Jurkat, Clone E6-1 (cell line): ENCODE results near the gene CA7.
A peak's percentile ranks its signal among the peaks of the same experiment; 100 is the strongest.
"Not testable (repeated sequence)": the region's sequence is repeated elsewhere in the genome, so short reads cannot be mapped to it uniquely, and the experiment has no call there.

ENCODE experiments used
- DNase-seq: peaks from one replicate; pipeline ENCODE4 v3.0.0-alpha.2; 2011; ENCODE audit warnings: low read depth, low spot score
- H3K4me3 ChIP-seq: 2 replicates; pipeline ENCODE4 v1.5.1; 2011; ENCODE audit warnings: mild to moderate bottlenecking, low read length, control low read depth, moderate library complexity

The CA7 gene

DNA sequence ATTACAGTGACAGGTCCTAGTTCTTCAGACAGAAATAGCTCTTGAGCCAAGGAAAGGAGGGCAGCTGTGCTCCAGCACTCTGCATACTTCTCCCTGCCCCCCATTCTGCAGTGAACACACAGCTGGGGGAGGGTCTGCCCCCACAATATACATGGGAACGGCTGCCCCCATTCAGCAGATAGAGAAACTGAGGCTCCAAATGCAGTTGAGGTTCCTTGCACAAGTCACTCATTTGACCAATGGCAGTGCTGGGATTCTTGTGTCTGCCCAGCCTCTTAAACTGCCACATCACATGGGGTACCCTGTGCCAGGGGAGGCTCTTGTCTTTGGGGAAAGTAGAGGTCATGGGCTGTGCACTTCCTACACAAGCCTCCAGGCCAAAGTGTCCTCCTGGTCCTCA, 25.2 kb downstream of the CA7 start:
- H3K4me3 ChIP-seq = no peak overlapping the region
- DNase-seq = no peak

DNA sequence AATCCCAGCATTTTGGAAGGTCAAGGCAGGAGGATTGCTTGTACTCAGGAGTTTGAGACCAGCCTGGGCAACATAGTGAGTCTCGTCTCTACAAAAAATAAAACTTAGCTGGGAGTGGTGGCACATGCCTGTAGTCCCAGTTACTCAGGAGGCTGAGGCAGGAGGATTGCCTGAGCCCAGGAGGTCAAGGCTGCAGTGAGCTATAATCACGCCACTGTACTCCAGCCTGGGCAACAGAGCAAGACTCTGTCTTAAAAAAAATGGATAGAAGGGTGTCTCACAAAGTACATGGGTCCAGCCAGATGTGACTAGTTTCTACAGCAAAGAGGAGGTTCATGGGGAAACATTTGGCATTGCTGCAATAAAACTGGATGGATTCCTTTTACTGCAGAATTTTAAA, 27.1 kb downstream of the CA7 start:
- DNase-seq, H3K4me3 ChIP-seq: not testable (repeated sequence)

DNA sequence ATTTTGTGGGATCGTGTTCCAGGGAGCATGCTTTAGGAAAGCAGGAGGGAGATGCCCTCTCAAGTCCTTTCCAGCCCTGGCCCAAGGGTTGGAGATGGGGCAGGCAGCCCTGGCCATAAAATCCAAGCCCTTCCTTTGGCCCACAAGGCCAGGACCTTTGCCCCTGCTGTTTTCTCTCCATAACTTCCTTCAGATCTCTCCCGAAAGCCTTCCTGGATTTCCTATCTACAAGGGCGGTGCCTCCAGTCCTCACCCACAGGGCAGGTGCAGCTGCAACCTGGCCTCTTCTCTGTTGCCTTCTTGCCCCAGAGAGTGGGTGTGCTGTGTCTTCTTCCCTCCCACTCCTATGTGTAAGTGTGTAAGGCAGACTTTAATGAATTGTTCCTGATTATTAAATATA, 27.6 kb downstream of the CA7 start:
- DNase-seq = no peak
- H3K4me3 ChIP-seq = no peak overlapping the region

DNA sequence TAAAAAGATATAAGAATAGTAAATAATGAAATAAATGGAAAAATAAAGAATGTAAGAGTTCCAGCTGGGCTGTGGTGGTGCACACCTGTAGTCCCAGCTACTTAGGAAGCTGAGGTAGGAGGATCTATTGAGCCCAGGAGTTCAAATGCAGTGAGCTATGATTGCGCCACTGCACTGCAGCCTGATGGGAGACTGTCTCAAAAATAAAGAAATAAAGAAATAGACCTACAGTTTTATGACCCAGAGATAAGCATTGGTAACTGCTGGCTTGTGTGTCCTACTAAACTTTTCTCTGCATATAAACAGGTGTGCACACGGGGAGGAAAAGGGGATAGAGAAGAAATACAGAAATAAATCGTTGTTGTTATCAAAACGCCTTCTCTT, 28.3 kb downstream of the CA7 start:
- peak overlapping the region; percentile 54 for H3K4me3 ChIP-seq
- DNase-seq = no peak

DNA sequence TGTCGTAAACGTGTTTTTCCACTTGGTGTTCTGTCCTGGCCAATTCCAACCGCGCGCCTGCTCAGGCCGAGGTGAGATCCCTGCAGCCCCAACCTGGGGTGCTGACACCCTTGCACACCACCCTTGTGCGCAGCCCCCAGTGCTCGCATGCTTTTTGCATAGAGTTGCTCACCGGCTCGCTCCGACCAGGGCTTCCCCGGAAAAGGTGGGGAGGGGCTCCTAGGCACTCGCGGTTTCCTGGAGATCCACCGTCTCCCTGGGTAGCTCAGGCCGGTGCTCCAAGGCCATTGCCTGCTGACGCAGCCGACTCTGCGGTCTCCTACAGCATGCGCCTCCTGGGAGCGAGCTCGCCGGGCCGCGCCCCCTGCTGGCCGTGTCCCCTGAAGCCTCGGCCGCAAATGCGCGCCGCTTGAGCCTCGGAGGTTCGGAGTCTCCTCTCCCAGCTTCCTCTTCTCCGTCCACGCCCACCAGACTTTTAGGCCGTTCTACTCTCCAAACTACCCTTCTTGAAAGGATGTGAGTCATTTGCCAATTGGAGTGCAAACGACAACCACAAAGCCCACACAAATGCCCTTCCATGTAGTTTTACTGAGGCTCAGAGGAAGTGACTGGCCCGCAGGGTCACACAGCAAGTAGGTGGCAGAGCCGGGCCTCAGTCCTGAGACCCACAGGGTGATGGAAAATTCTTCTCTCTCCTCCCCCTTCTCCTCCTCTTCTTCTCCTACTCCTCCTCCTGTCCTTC, 28.9 kb downstream of the CA7 start:
- peak overlapping the region; percentile 54 for H3K4me3 ChIP-seq
- peak; percentile 88 for DNase-seq

DNA sequence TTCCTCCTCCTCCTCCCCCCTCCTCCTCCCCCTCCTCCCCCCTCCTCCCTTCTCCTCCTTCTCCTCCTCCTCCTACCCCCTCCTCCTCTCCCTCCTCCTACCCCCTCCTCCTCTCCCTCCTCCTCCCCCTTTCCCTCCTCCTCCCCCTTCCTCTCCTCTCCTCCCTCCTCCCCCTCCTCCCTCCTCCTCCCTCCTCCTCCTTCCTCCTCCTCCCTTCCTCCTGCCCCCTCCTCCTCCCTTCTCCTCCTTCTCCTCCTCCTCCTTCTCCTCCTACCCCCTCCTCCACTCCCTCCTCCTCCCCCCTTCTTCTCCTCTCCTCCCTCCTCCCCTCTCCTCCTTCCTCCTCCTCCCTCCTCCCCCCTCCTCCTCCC, 29.5 kb downstream of the CA7 start:
- peak overlapping the region; percentile 54 for H3K4me3 ChIP-seq
- DNase-seq = no peak

DNA sequence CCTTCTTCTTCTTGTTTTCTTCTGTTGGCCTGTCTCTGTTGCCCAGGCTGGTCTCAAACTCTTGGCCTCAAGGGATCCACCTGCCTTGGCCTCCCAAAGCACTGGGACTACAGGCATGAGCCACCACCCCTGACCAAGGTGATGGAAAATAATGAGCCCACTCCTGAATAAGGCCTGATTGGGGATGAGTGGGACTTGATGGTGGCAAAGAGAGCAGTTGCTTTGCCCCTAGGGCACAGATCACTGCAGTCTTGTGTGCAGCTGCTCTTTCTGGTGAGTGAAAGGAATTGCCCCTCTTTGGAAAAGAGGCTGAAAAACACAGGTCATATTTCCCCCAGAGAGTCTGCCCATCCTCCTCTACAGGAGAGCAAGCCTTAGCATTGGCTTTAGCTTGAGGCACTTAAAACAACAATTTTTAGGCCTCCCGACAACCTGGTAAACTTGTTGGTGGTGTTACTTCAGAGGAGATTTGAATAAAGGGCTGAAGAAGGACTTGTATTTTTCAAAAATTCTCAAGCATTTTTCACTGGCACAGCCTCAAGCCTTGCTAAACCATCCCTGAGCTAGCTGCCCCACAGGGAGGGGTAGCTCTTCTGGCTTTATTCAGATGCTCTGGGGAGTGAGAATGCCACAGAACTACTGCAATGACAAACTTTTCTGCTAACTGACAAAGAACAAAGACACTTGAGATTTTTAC, 30.0 kb downstream of the CA7 start:
- no peak for DNase-seq
- H3K4me3 ChIP-seq = no peak overlapping the region

DNA sequence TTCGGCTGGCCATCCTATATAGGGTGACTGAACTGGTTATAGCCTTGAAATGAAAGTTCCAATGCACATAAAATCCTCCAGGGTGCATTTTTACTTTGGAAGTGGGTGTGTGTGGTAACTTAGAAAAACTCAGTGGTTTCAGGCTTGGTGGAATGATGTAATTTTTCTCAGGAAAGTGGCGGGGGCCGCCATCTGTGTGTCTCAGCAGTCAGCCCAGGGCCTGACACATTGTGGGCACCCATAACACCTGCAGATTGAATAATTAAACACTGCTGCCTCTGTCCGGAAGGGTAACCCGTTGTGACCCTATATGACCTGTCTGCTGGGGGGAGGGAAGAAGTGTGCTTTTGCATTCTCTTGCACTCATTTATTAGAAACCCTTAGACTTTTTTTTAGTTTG, 33.9 kb downstream of the CA7 start:
- H3K4me3 ChIP-seq = no peak overlapping the region
- DNase-seq = peak; percentile 51

DNA sequence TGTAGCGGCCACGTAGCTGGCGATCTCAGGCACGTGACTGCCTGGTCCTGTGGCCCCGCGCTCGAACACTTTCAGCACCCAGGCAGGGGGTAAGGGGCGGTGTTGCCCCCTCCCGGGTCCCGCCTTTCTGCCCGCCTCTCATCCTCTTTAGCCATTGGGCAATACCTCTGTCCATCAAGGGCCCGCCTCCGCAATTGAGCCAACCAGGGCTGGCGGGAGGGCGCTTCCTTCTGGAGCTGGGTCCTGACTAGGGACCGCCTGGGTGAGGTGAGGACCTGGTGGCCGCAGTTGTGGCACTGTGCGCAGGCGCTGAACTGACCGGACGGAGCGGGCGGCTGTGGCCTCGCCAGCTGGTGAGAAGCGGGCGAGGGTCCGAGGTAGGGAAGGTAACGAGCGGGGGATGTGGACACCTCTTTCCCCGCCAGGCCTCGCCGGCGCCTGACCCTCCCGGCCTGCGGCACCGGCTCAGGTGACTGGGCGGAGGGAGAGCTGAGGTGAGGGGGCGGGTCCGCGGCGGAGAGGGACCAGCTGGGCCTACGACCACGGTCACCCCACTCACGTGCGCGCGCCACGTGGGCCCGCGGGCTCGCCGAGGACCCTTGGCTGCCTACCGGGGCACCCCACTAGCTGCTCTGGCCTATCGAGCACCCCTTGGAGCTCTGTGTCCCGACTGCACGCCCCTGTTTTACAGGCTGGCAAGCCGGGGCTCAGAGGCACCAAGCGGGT, 36.2 kb downstream of the CA7 start, which contains the start of gene PDP2:
Gene PDP2, plus strand, starts transcription at position 228 of the 726 bp plus-strand sequence. CDS start 3,770 bp downstream, outside the sequence.
- DNase-seq = peak; percentile 91
- H3K4me3 ChIP-seq = peak within 1 kb of the TSS; percentile 88

DNA sequence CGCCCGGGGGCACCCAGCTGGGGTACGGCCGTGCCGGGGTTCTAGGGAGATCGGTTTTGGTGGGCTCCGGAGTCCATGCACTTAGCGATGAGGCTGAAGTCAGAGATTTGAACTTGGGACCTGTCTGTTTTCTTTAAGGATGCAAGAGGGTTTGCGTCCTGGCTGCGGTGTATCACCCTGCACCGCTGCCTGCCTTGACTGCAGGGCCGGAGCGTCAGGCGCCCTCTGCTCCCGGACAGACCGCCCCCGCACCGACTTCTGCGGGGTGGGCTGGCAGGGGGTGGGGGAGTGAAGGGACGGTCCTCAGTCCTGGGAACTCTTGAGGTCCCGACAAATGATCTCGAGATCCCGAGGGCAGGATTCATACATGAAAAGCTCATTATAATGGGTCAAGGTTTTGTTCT, 36.8 kb downstream of the CA7 start:
- H3K4me3 ChIP-seq = peak overlapping the region; percentile 88
- no peak for DNase-seq

DNA sequence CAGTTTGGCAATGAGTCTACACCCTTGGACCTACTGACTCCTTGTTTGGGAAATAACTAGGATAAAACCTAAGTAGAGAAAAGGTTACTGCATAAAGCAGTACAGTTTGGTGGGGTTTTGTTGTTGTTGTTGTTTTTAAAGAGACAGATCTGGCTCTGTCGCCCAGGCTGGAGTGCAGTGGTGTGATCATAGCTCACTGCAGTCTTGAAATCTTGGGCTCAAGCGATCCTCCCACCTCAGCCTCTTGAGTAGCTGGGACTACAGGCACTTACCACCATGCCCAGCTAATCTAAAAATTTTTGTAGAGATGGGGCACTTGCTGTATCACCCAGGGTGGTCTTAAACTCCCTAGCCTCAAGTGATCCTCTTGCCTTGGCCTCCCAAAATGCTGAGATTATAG, 37.3 kb downstream of the CA7 start:
- H3K4me3 ChIP-seq = peak overlapping the region; percentile 88
- DNase-seq = no peak

DNA sequence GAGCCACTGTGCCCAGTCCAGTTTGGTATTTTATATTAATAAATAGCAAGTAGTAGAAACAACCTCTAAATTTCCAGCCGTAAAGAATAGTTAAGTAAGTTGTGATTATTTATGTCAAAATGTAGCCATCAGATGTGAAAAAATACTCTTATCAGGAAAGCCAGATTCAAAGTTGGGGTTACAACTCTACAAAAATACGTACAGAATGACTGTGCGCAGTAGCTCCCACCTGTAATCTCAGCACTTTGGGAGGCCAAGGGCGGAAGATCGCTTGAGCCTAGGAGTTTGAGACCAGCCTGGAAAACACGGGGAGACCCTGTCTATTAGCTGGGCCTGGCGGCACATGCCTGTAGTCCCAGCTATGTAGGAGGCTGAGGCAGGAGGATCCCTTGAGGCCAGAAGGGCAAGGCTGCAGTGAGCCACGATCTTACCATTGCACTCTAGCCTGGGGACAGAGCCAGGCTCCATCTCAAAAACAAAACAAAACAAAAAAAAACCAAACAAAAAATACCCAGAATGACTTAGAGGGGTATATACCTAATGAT, 37.8 kb downstream of the CA7 start:
- H3K4me3 ChIP-seq = no peak overlapping the region

DNA sequence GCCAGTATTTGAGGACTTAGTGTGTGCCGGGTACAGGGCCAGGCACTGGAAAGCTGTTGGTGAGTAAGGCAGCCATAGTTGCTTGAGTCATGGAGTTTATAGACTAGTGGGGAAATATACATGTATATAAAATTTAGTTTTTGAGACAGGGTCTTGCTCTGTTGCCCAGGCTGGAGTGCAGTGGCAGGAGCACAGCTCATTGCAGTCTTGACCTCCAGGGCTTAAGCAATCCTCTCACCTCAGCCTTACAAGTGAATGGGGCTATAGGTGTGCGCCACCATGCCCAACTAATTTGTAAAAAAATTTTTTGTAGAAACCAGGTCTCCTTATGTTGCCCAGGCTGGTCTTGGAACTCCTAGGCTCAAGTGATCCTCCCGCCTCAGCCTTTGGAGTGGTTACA, 38.5 kb downstream of the CA7 start:
- no peak for DNase-seq
- no peak overlapping the region for H3K4me3 ChIP-seq

More for the DNA sequence above, 37.8 kb downstream of the CA7 start:
- DNase-seq = no peak

DNA sequence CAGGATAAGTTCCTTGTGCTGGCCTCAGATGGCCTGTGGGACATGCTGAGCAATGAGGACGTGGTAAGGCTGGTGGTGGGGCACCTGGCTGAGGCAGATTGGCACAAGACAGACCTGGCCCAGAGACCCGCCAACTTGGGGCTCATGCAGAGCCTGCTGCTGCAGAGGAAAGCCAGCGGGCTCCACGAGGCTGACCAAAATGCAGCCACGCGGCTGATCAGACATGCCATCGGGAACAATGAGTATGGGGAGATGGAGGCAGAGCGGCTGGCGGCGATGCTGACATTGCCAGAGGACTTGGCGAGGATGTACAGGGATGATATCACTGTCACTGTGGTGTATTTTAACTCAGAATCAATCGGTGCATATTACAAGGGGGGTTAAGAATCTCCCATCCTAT, 41.3 kb downstream of the CA7 start:
- no peak overlapping the region for H3K4me3 ChIP-seq

DNA sequence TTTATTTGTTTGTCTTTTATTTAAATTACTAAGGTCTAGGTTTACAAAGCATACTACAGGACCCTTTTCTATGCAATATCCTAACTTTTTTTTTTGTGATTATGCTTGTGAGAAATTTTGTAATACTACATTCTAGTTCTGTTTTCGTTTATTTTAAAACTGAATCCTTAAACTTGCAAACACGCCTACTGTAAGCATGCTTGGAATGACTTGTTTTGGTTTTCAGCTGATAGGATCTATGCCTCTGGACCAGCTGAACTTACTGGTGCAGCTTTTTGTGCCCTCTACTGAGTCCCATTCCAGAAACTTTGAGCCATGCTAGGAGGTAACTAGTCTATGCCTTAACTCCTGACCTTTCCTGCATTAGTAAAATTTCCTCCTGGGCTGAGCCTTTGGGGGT, 42.1 kb downstream of the CA7 start:
- DNase-seq = no peak
- H3K4me3 ChIP-seq = no peak overlapping the region

More for the DNA sequence above, 41.3 kb downstream of the CA7 start:
- DNase-seq = no peak

DNA sequence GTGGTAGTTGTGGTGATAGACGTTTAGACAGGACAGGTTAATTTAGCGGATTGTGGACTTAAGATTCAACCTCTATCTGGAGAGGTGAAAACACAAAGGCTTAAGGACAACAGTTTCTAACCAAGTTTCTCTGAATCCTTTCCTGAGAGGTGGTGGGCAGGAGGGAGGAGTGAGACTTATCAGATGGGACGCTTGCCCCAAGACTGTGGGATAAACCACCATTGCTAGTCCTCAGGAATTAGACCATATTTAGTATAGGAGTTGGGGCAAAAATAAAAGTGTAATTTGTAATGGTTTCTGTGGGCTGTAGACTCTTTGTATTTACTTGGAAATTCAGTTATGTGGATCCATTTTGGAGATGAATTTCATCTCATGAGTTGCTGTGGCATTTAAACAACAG, 42.7 kb downstream of the CA7 start:
- no peak for DNase-seq
- no peak overlapping the region for H3K4me3 ChIP-seq

DNA sequence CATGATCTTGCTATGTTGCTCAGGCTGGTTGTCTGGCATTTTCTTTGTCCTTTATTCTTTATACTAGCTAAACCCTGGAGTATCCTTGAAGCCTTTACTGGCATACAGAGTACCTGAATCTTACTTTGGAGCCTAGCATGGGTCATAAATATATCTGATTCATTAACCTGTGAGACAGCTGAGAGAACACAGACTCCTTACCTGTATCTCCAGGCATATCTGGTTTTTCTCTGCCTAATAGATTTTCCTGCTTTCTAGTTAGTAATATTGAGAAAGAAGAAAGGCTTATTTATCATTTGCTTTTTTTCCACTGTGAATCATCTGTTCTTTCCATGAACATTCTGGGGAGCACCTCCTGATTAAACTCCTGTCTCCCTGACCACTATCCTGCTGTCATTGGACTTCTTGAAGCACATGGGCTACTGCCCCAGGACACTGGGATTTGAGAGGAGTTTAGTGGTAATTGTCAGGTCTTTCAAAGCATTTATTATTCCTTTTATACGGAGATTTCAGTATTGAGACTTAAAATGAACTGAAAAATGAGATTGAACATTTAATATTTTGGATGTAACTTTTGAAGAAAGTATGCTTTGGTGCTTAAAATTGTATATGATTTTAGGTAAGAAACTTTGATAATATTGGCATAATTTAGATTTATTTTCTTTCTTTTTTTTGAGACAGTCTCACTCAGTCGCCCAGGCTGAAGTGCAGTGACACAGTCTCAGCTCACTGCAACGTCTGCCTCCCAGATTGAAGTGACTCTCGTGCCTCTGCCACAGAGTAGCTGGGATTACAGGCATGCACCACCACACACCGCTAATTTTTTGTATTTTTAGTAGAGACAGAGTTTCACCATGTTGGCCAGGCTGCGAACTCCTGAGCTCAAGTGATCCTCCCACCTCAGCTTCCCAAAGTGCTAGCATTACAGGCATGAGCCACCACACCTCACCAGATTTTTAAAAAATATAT, 44.7 kb downstream of the CA7 start:
- no peak for DNase-seq
- H3K4me3 ChIP-seq = no peak overlapping the region

DNA sequence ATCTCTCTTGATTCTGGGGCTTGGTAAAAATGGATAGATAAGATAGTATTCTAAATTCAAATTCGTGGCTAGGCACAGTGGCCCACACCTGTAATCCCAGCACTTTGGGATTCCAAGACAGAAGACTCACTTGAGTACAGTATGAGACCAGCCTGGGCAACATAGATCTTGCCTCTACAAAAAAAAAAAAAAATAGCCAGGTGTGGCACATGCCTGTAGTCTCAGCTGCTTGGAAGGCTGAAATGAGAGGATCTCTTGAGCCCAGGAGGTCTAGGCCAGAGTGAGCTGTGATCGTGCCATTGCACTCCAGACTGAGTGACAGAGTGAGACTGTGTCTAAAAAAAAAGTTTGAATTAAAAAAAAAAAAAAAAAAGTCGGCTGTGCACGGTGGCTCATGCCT, 45.4 kb downstream of the CA7 start:
- DNase-seq = no peak
- H3K4me3 ChIP-seq = no peak overlapping the region

DNA sequence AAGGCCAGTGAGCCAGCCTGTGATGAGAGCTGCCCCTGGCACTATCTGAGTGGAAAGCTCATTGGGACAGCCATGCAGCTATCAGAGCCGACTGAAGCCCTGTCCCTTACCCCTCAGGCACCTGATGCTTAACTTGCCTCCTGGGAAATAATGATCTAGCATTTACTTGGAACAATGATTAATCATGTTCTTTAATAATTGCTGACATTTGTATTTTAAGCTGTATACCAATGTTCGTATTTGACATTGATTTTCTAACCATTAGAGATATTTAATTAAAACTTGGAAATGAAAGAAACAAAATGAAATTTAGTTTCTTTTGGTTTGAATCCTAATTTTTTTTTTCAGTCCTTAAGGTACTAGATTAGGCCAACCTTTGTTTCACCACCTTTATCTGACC, 46.6 kb downstream of the CA7 start:
- no peak overlapping the region for H3K4me3 ChIP-seq
- DNase-seq = no peak
